HCT116 (cell line): Measurements from ENCODE around the gene FAM20C. TPM values are rescaled to one million over a fixed set of nuclear protein-coding genes. Genes with fewer than 3 reads are reported as not detected.

Experiments
- ATAC-seq: fragments of 200-7000 bp; cut with Tn5 transposase; 2 replicates; pipeline ENCODE4 v1.9.1; 2020; ENCODE audit warnings: mild to moderate bottlenecking, moderate library complexity
- BruUV-seq: library from RNA; stranded (reverse); fragments of 400-500 nt; replicated peaks from 2 replicates; lab custom pipeline; 2021; lab: Mats Ljungman, UMichigan
- CTCF ChIA-PET: fragments of 300-600 bp; sonication (Branson Sonifier 250); formaldehyde crosslinking; loops from one replicate; lab custom pipeline; 2021; ENCODE audit warnings: antibody characterized with exemption; lab: Charles Lee
- POLR2A ChIA-PET: fragments of 300-600, 350-600 bp; sonication (Branson Sonifier 250); formaldehyde crosslinking; loops from one replicate; lab custom pipeline; 2021; ENCODE audit warnings: antibody characterized with exemption; lab: Charles Lee
- RAD21 ChIA-PET, 2 experiments: fragments of 300-600 bp; sonication (Branson Sonifier 250); formaldehyde crosslinking; loops; one replicate each; lab custom pipeline; 2023; ENCODE audit warnings: low total read pairs in 2 of 2; ENCODE audit not compliant: uncharacterized antibody in 2 of 2, unreplicated experiment in 2 of 2, low non-redundant PET in 1 of 2; lab: Charles Lee
- DNase-seq: peaks from one replicate; pipeline ENCODE4 v3.0.0-alpha.2; 2010; ENCODE audit warnings: low read depth, low spot score
- H2AFZ ChIP-seq: fragments of 200-600 bp; shearing (Covaris generic), sonication (generic); 2 replicates; pipeline ENCODE4 v1.6.1; 2017; ENCODE audit warnings: low read depth, mixed run types, mixed read lengths, antibody characterized with exemption, low read length; ENCODE audit not compliant: poor library complexity, severe bottlenecking
- H3K27ac ChIP-seq: 2 replicates; pipeline ENCODE4 v1.5.1; 2012; ENCODE audit warnings: low read depth, low read length
- H3K27me3 ChIP-seq: fragments of 200-600 bp; sonication (generic); 2 replicates; pipeline ENCODE4 v1.6.1; 2016; ENCODE audit warnings: mixed run types, low read length, mixed read lengths; ENCODE audit not compliant: insufficient read depth
- H3K36me3 ChIP-seq, 2 experiments: fragments of 200-500 bp in 1 of 2; fragments of 200-600 bp in 1 of 2; sonication (Bioruptor generic) in 1 of 2; sonication (generic) in 1 of 2; 2 replicates each; pipeline versions ENCODE4 v1.5.1 to v1.6.1; 2014 to 2016; ENCODE audit warnings: low read length in 2 of 2, inconsistent platforms in 1 of 2, mixed read lengths in 1 of 2, mixed run types in 1 of 2; ENCODE audit not compliant: insufficient read depth in 2 of 2, control insufficient read depth in 1 of 2
- H3K4me1 ChIP-seq, 2 experiments: fragments of 200-600 bp in 1 of 2; sonication (generic) in 1 of 2; 2 replicates each; pipeline versions ENCODE4 v1.5.1 to v1.6.1; 2012 to 2017; ENCODE audit warnings: low read length in 2 of 2, inconsistent platforms in 1 of 2, mild to moderate bottlenecking in 1 of 2, mixed read lengths in 1 of 2, mixed run types in 1 of 2, moderate library complexity in 1 of 2; ENCODE audit not compliant: insufficient read depth in 2 of 2, control insufficient read depth in 1 of 2
- H3K4me2 ChIP-seq: fragments of 200-600 bp; sonication (generic); 2 replicates; pipeline ENCODE4 v1.6.1; 2017; ENCODE audit warnings: mixed run types, low read length, mixed read lengths
- H3K4me3 ChIP-seq, 2 experiments: fragments of 200-600 bp in 1 of 2; sonication (generic) in 1 of 2; replicated peaks in 1 of 2; 2 replicates each; pipeline ENCODE4 v1.5.1; 2011 to 2016; ENCODE audit warnings: low read length in 2 of 2, control low read depth in 1 of 2, low read depth in 1 of 2, mild to moderate bottlenecking in 1 of 2, mixed read lengths in 1 of 2, mixed run types in 1 of 2
- H3K79me2 ChIP-seq: fragments of 200-600 bp; sonication (generic); 2 replicates; pipeline ENCODE4 v1.6.1; 2017; ENCODE audit warnings: mild to moderate bottlenecking, mixed run types, low read length, moderate library complexity, mixed read lengths; ENCODE audit not compliant: insufficient read depth
- H3K9ac ChIP-seq: fragments of 200-600 bp; sonication (generic); 2 replicates; pipeline ENCODE4 v1.6.1; 2016; ENCODE audit warnings: low read length, mixed read lengths
- H3K9me2 ChIP-seq: fragments of 200-600 bp; sonication (generic), shearing (Covaris generic); 2 replicates; pipeline ENCODE4 v1.6.1; 2017; ENCODE audit warnings: mixed run types, mild to moderate bottlenecking, moderate library complexity; ENCODE audit not compliant: insufficient read depth
- H3K9me3 ChIP-seq, 2 experiments: fragments of 200-500 bp in 1 of 2; fragments of 200-600 bp in 1 of 2; sonication (Bioruptor generic) in 1 of 2; sonication (generic) in 1 of 2; 2 replicates each; pipeline ENCODE4 v1.6.1; 2014 to 2017; ENCODE audit warnings: low read length in 2 of 2, mixed read lengths in 2 of 2, inconsistent platforms in 1 of 2, low read depth in 1 of 2, mild to moderate bottlenecking in 1 of 2, mixed run types in 1 of 2, moderate library complexity in 1 of 2; ENCODE audit not compliant: control insufficient read depth in 1 of 2, insufficient read depth in 1 of 2
- H4K20me1 ChIP-seq: fragments of 200-600 bp; sonication (generic), shearing (Covaris generic); 2 replicates; pipeline ENCODE4 v1.6.1; 2017; ENCODE audit warnings: mixed run types, mild to moderate bottlenecking, moderate library complexity; ENCODE audit not compliant: insufficient read depth
- ATF3 ChIP-seq: IDR thresholded peaks from 2 replicates; pipeline ENCODE4 v1.6.1; 2012
- CBX3 ChIP-seq: IDR thresholded peaks from 2 replicates; pipeline ENCODE4 v1.6.1; 2012; ENCODE audit warnings: low read depth
- CEBPB ChIP-seq: IDR thresholded peaks from 2 replicates; pipeline ENCODE4 v1.6.1; 2012; ENCODE audit warnings: low read depth
- EGR1 ChIP-seq: IDR thresholded peaks from 2 replicates; pipeline ENCODE4 v1.6.1; 2012; ENCODE audit warnings: low read depth
- ELF1 ChIP-seq: IDR thresholded peaks from 2 replicates; pipeline ENCODE4 v1.6.1; 2012; ENCODE audit warnings: low read depth, borderline replicate concordance
- EZH2 ChIP-seq: fragments of 200-600 bp; sonication (generic); IDR thresholded peaks from 2 replicates; pipeline ENCODE4 v1.6.1; 2017; ENCODE audit warnings: antibody characterized with exemption, mixed run types
- EZH2phosphoT487 ChIP-seq: fragments of 200-600 bp; IDR thresholded peaks from 2 replicates; pipeline ENCODE4 v1.6.1; 2018; ENCODE audit warnings: antibody characterized with exemption, borderline replicate concordance
- FOSL1 ChIP-seq: IDR thresholded peaks from 2 replicates; pipeline ENCODE4 v1.6.1; 2012; ENCODE audit warnings: low read depth
- JUND ChIP-seq: IDR thresholded peaks from 2 replicates; pipeline ENCODE4 v1.6.1; 2012
- POLR2AphosphoS5 ChIP-seq: IDR thresholded peaks from 2 replicates; pipeline ENCODE4 v1.6.1; 2011; ENCODE audit warnings: mild to moderate bottlenecking, low read depth, low read length, moderate library complexity
- RAD21 ChIP-seq: IDR thresholded peaks from 2 replicates; pipeline ENCODE4 v1.6.1; 2012; ENCODE audit warnings: low read depth, mild to moderate bottlenecking
- REST ChIP-seq: IDR thresholded peaks from 2 replicates; pipeline ENCODE4 v1.6.1; 2012; ENCODE audit warnings: low read depth
- SIN3A ChIP-seq: IDR thresholded peaks from 2 replicates; pipeline ENCODE4 v1.6.1; 2012; ENCODE audit warnings: low read depth
- TCF7L2 ChIP-seq: IDR thresholded peaks from 2 replicates; pipeline ENCODE4 v1.7.0; 2011; ENCODE audit warnings: borderline replicate concordance, inconsistent platforms; ENCODE audit not compliant: insufficient read depth, insufficient read length; ENCODE audit errors: extremely low read depth
- YY1 ChIP-seq: IDR thresholded peaks from 2 replicates; pipeline ENCODE4 v1.6.1; 2011; ENCODE audit warnings: low read length, low read depth, moderate library complexity, mild to moderate bottlenecking; ENCODE audit not compliant: insufficient replicate concordance; ENCODE audit errors: extremely low read depth
- ZNF274 ChIP-seq: fragments of 200-500 bp; sonication (Bioruptor generic); IDR thresholded peaks from 2 replicates; pipeline ENCODE4 v1.6.1; 2014; ENCODE audit warnings: mild to moderate bottlenecking, low read depth, low read length, inconsistent platforms
- intact Hi-C: fragments of 100-400 bp; cut with micrococcal nuclease; formaldehyde crosslinking; loops from 2 replicates; pipeline ENCODE4 v1.10.0; 2022
- total RNA-seq: library from RNA; stranded (reverse); gene quantifications from one replicate; pipeline ENCODE4 v1.2.1, GENCODE V29; 2021; ENCODE audit not compliant: unreplicated experiment

The FAM20C gene
- total RNA-seq, 1 experiment from 2014 or later, result 27.1 TPM

GRCh38 chr7:167976-168791 lies 24.2 kb upstream of the FAM20C start (continued):
- TF ChIP-seq ELF1 (no peak), EZH2phosphoT487 (no peak), ATF3 (no peak), REST (no peak)
- TF ChIP-seq, all 23 proteins: peak for 0

- ATAC-seq, result no peak
- POLR2A ChIA-PET, result no interaction called here
- no peak overlapping the region for H3K9ac ChIP-seq
- RAD21 ChIA-PET, result no interaction called here
- BruUV-seq, result no TSS peak
- H3K27ac ChIP-seq, result no peak overlapping the region
- CTCF ChIA-PET, result no interaction called here
- H3K79me2 ChIP-seq, result no peaks in the 10 kb centered on the region
- H3K36me3 ChIP-seq, result no peaks in the 10 kb centered on the region
- no peak overlapping the region for H3K4me2 ChIP-seq
- no peaks in the 10 kb centered on the region for H3K4me1 ChIP-seq
- H4K20me1 ChIP-seq, result no peaks in the 10 kb centered on the region
- intact Hi-C loops, result no loop called here
- H3K4me3 ChIP-seq, result no peak overlapping the region
- H3K27me3 ChIP-seq, result 0 out of 2 replicates have a peak, but pooled peaks cover 7% of the 10 kb centered on the region
- TF ChIP-seq SIN3A (no peak), JUND (no peak), FOSL1 (no peak), RAD21 (no peak), YY1 (no peak), POLR2AphosphoS5 (no peak), CBX3 (no peak), TCF7L2 (no peak), EGR1 (no peak), EZH2phosphoT487 (no peak), ZNF274 (no peak), CEBPB (no peak), EZH2 (no peak)
- TF ChIP-seq, all 23 proteins: peak for 0
- H3K9me2 ChIP-seq, result no peaks in the 10 kb centered on the region
- no peaks in the 10 kb centered on the region for H3K9me3 ChIP-seq
- no peak for DNase-seq
- H2AFZ ChIP-seq, result no peak overlapping the region
These were observed 22.8 kb upstream of the FAM20C start for GRCh38 chr7:169276-170172.
